Left ventricle myocardium inferior (tissue), 1 donor: Measurements from ENCODE around the gene TCF7L2. TPM values are rescaled to one million over a fixed set of nuclear protein-coding genes. Genes with fewer than 3 reads are reported as not detected.

Experiments used
- DNase-seq: peaks from one replicate; pipeline ENCODE4 v3.0.0-alpha.2; 2020
- H3K27ac ChIP-seq: fragments of 200-600 bp; replicated peaks from 2 replicates; pipeline ENCODE4 v1.8.0; 2021
- H3K27me3 ChIP-seq: fragments of 200-600 bp; 2 replicates; pipeline ENCODE4 v1.8.0; 2021; ENCODE audit warnings: low read depth
- H3K36me3 ChIP-seq: fragments of 200-600 bp; 2 replicates; pipeline ENCODE4 v1.8.0; 2021
- H3K4me1 ChIP-seq: fragments of 200-600 bp; 2 replicates; pipeline ENCODE4 v1.8.0; 2021
- H3K4me3 ChIP-seq: fragments of 200-600 bp; 2 replicates; pipeline ENCODE4 v1.8.0; 2021; ENCODE audit warnings: mild to moderate bottlenecking, moderate library complexity
- H3K9me3 ChIP-seq: fragments of 200-600 bp; replicated peaks from 2 replicates; pipeline ENCODE4 v1.8.0; 2021
- intact Hi-C: fragments of 100-400 bp; cut with micrococcal nuclease; formaldehyde crosslinking; loops from one replicate; pipeline ENCODE4 v1.11.0; 2022
- total RNA-seq: library from RNA; stranded (reverse); fragmentation: NEBNext Ultra II Directional; extraction: Animal tissue kit (Norgen Biotek cat#: 25700); gene quantifications from one replicate; pipeline ENCODE4 v1.2.1, GENCODE V29; 2021
- TF ChIP-seq, protein P1 (sequence below): fragments of 200-600 bp; IDR thresholded peaks from 2 replicates; pipeline ENCODE4 v1.8.0; 2021; ENCODE audit warnings: antibody characterized with exemption, mild to moderate bottlenecking, borderline replicate concordance
- donor health status: DM: no; HTN: yes; CAD: no; lungs with severe emphysema.

TCF7L2 gene
- total RNA-seq, 1 donor from 2014 or later: 8.9 TPM

DNA sequence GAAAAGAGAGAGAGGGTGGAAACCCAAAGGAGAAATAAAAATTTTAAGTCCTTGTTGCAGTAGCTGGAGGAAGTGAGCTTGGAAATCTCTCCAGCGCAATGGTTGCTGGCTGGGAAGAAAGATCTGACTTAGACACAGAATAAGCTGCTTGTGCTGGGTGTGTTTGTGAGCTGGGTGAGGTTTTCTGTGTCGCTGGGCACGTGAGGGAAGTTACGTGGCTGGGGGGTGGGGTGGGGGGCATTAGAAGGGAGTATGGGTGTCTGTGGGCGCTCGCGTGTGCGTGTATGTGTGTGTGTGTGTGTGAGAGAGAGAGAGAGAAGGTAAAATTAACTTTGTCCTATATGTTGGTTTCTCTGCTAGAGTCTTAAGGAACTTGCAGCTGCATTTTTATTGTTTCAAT lies 11.6 kb downstream of the TCF7L2 start:
- no peaks in the 10 kb centered on the region for H3K9me3 ChIP-seq
- H3K27me3 ChIP-seq: no peaks in the 10 kb centered on the region
- H3K4me3 ChIP-seq: no peak overlapping the region
- TF ChIP-seq, protein P1, sequence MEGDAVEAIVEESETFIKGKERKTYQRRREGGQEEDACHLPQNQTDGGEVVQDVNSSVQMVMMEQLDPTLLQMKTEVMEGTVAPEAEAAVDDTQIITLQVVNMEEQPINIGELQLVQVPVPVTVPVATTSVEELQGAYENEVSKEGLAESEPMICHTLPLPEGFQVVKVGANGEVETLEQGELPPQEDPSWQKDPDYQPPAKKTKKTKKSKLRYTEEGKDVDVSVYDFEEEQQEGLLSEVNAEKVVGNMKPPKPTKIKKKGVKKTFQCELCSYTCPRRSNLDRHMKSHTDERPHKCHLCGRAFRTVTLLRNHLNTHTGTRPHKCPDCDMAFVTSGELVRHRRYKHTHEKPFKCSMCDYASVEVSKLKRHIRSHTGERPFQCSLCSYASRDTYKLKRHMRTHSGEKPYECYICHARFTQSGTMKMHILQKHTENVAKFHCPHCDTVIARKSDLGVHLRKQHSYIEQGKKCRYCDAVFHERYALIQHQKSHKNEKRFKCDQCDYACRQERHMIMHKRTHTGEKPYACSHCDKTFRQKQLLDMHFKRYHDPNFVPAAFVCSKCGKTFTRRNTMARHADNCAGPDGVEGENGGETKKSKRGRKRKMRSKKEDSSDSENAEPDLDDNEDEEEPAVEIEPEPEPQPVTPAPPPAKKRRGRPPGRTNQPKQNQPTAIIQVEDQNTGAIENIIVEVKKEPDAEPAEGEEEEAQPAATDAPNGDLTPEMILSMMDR: no peak
- H3K4me1 ChIP-seq: peaks cover 76% of the 10 kb centered on the region
- intact Hi-C loops: no loop called here
- no peak for DNase-seq
- no peak overlapping the region for H3K27ac ChIP-seq
- no peaks in the 10 kb centered on the region for H3K36me3 ChIP-seq

DNA sequence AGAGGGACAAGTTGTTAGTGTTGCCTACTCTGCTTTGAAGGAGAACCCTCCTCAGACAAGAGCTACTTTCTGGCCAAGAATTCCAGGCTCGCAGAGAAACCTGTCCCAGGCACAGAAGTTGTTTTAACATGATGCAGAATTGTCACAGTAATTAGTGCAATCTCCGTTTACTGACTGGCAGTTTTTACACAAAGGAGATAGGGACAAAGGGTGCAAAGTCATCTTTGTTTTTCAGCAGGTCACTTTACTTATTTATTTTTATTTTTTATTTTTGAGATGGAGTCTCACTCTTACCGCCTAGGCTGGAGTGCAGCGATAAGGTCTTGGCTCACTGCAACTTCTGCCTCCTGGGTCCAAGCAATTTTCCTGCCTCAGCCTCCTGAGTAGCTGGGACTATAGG lies 12.3 kb downstream of the TCF7L2 start:
- H3K27ac ChIP-seq: no peak overlapping the region
- no peak for DNase-seq
- intact Hi-C loops: no loop called here

GRCh38 chr10:112963835-112964234 lies 13.8 kb downstream of the TCF7L2 start:
- Histone ChIP-seq H3K36me3 (peaks cover 12% of the 10 kb centered on the region), H3K27me3 (no peaks in the 10 kb centered on the region), H3K4me1 (peaks cover 61% of the 10 kb centered on the region), H3K4me3 (no peak overlapping the region), H3K9me3 (no peaks in the 10 kb centered on the region), H3K27ac (no peak overlapping the region)
- TF ChIP-seq, protein P1: no peak
- DNase-seq: no peak
- intact Hi-C loops: no loop called here

More for the DNA sequence above, 12.3 kb downstream of the TCF7L2 start:
- TF ChIP-seq, protein P1: no peak
- H3K9me3 ChIP-seq: no peaks in the 10 kb centered on the region
- no peak overlapping the region for H3K4me3 ChIP-seq
- H3K36me3 ChIP-seq: no peaks in the 10 kb centered on the region
- no peaks in the 10 kb centered on the region for H3K27me3 ChIP-seq
- H3K4me1 ChIP-seq: peaks cover 76% of the 10 kb centered on the region

GRCh38 chr10:112964482-112964881 lies 14.4 kb downstream of the TCF7L2 start:
- no peaks in the 10 kb centered on the region for H3K27me3 ChIP-seq
- DNase-seq: no peak
- no peak overlapping the region for H3K27ac ChIP-seq
- H3K9me3 ChIP-seq: no peaks in the 10 kb centered on the region
- peaks cover 54% of the 10 kb centered on the region for H3K4me1 ChIP-seq
- peaks cover 13% of the 10 kb centered on the region for H3K36me3 ChIP-seq
- TF ChIP-seq, protein P1: no peak
- intact Hi-C loops: no loop called here
- H3K4me3 ChIP-seq: no peak overlapping the region

GRCh38 chr10:112966194-112966855 lies 16.3 kb downstream of the TCF7L2 start:
- Histone ChIP-seq H3K36me3 (peaks cover 13% of the 10 kb centered on the region), H3K27me3 (no peaks in the 10 kb centered on the region), H3K4me3 (no peak overlapping the region), H3K9me3 (no peaks in the 10 kb centered on the region), H3K4me1 (peaks cover 60% of the 10 kb centered on the region), H3K27ac (no peak overlapping the region)
- intact Hi-C loops: no loop called here
- TF ChIP-seq, protein P1: no peak
- no peak for DNase-seq
